ENCODE results near the gene GFPT1. TPM values are rescaled to one million over a fixed set of nuclear protein-coding genes. Genes with fewer than 3 reads are reported as not detected.

The GFPT1 gene
- total and polyA plus RNA-seq, 12 donors = 5.0 to 90.3 (median 60.5) TPM

- Histone ChIP-seq H3K9me3 (no peaks in the 10 kb centered on the region), H3K4me1 (peaks cover 0 to 20% (median 0%) of the 10 kb centered on the region in 9 donors), H3K27ac (no peak overlapping the region), H3K36me3 (no peaks in the 10 kb centered on the region), H3K27me3 (no peaks in the 10 kb centered on the region), H3K4me3 (no peak overlapping the region)
- ATAC-seq (peak in 3 of 8 donors; percentile 14 to 53 (median 47)), DNase-seq (no peak)
- 73 to 74% methylated on average over 9 of the region's 9 CpGs for WGBS, 2 donors
- intact Hi-C loops (cut with DNase I) = no loop called here
- no peak for TF ChIP-seq CTCF (IDR thresholded peaks at IDR 0.05)
These were observed 114.1 kb downstream of the GFPT1 start for GRCh38 chr2:69272803-69273471.

GRCh38 chr2:69271831-69272257 lies 115.2 kb downstream of the GFPT1 start:
- ATAC-seq (peak in 3 of 8 donors; percentile 44 to 52 (median 52)), DNase-seq (no peak)
- Histone ChIP-seq H3K4me3 (no peak overlapping the region), H3K9me3 (no peaks in the 10 kb centered on the region), H3K27ac (peak overlapping the region in 1 of 10 donors; percentile 18), H3K27me3 (no peaks in the 10 kb centered on the region), H3K4me1 (peaks cover 0 to 20% (median 0%) of the 10 kb centered on the region in 9 donors), H3K36me3 (no peaks in the 10 kb centered on the region)
- intact Hi-C loops (cut with DNase I) = no loop called here
- TF ChIP-seq CTCF (IDR thresholded peaks at IDR 0.05) = no peak
- WGBS, 2 donors = 55 to 68% methylated on average over 3 of the region's 3 CpGs

Other genes with a start within 250 kb of the GFPT1 start
- gene NFU1, start 50.2 kb upstream of the GFPT1 start, total RNA-seq = 100 to 1,000 TPM in 9 of 10 donors, 10 to 100 TPM in 1; 97.9 to 148 (median 125) TPM
- 10 to 100 TPM; 72.0 to 87.4 TPM for gene NFU1, start 50.2 kb upstream of the GFPT1 start, polyA plus RNA-seq

Measured in heart right ventricle (tissue), 16 donors.